ENCODE results near the gene CHFR. TPM values are rescaled to one million over a fixed set of nuclear protein-coding genes. Genes with fewer than 3 reads are reported as not detected.

Gene CHFR
- total and polyA plus RNA-seq, 2 experiments from 2014 or later, result 23.0 to 42.7 TPM

DNA sequence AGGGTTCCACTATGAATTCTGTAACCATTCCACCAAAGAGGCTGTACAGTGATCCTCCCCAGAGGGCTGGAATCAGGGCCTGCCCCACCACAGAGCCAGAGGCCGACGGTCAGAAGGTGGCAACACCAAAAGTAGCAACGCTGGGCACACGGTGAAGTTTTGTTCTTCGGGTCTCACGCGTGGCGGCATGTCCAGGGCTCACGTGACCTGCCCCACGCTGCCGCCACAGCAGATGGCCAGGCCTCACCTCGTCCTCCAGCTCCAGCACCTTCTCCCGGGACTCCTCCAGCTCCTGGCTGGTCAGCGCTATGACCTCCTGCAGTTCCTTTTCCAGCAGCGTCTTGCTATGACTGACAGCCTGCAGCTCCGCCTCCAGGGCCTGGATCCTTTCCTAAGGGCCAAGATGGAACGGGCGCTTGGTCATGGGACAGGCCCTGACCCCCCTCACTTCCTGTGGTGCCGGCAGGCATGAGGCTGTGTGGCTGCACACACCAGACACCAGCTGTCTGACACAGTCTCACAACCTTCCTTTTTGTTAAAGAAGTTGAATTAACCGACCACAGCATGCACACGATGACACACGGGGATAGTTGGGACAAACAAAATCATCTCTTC is 103.4 kb downstream of the CHFR start:
- peaks cover 21% of the 10 kb centered on the region for H3K36me3 ChIP-seq (ENCODE audit: insufficient read depth)
- ATAC-seq (no peak), DNase-seq (ENCODE audit: low spot score) (no peak)
- Mint-ChIP-seq H3K4me3 (no peak overlapping the region), H3K9me3 (no peaks in the 10 kb centered on the region), H3K36me3 (ENCODE audit: low read depth) (peaks cover 70% of the 10 kb centered on the region), H3K4me1 (no peaks in the 10 kb centered on the region), H3K27ac (no peak overlapping the region), H3K27me3 (ENCODE audit: insufficient read depth, low read depth, poor library complexity) (peaks cover 11% of the 10 kb centered on the region)
- H3K27me3 ChIP-seq (ENCODE audit: insufficient read depth), result no peaks in the 10 kb centered on the region
- no peaks in the 10 kb centered on the region for H3K9me2 ChIP-seq (ENCODE audit: insufficient read depth)
- 0 out of 2 replicates have a peak, but pooled peaks cover 5% of the 10 kb centered on the region for H3F3A ChIP-seq (replicated peaks; ENCODE audit: low read depth)
- TF ChIP-seq STAT1 (IDR thresholded peaks at IDR 0.05; ENCODE audit: unreplicated experiment), result no peak
- TF ChIP-seq EZH2phosphoT487 (IDR thresholded peaks at IDR 0.05; ENCODE audit: unreplicated experiment), result no peak
- no peak for TF ChIP-seq CTCF (conservative IDR thresholded peaks at IDR 0.05; ENCODE audit: low read depth in 2 of 2)
- TF ChIP-seq CREB1 (CRISPR knock-in tag; IDR thresholded peaks at IDR 0.05; ENCODE audit: low read depth), result no peak
- TF ChIP-seq, protein P1, sequence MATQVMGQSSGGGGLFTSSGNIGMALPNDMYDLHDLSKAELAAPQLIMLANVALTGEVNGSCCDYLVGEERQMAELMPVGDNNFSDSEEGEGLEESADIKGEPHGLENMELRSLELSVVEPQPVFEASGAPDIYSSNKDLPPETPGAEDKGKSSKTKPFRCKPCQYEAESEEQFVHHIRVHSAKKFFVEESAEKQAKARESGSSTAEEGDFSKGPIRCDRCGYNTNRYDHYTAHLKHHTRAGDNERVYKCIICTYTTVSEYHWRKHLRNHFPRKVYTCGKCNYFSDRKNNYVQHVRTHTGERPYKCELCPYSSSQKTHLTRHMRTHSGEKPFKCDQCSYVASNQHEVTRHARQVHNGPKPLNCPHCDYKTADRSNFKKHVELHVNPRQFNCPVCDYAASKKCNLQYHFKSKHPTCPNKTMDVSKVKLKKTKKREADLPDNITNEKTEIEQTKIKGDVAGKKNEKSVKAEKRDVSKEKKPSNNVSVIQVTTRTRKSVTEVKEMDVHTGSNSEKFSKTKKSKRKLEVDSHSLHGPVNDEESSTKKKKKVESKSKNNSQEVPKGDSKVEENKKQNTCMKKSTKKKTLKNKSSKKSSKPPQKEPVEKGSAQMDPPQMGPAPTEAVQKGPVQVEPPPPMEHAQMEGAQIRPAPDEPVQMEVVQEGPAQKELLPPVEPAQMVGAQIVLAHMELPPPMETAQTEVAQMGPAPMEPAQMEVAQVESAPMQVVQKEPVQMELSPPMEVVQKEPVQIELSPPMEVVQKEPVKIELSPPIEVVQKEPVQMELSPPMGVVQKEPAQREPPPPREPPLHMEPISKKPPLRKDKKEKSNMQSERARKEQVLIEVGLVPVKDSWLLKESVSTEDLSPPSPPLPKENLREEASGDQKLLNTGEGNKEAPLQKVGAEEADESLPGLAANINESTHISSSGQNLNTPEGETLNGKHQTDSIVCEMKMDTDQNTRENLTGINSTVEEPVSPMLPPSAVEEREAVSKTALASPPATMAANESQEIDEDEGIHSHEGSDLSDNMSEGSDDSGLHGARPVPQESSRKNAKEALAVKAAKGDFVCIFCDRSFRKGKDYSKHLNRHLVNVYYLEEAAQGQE (IDR thresholded peaks at IDR 0.05; ENCODE audit: unreplicated experiment), result no peak
- no peak for TF ChIP-seq EZH2 (IDR thresholded peaks at IDR 0.05; ENCODE audit: low read depth, unreplicated experiment)
- no peak for TF ChIP-seq ZNF462 (CRISPR knock-in tag; IDR thresholded peaks at IDR 0.05)
- no peak for TF ChIP-seq ZNF331 (CRISPR knock-in tag; IDR thresholded peaks at IDR 0.05; ENCODE audit: low read depth)
- no peak for TF ChIP-seq JUNB (IDR thresholded peaks at IDR 0.05; ENCODE audit: unreplicated experiment)
- TF ChIP-seq ZNF114 (CRISPR knock-in tag; IDR thresholded peaks at IDR 0.05), result no peak
- no peak for TF ChIP-seq ETS1 (IDR thresholded peaks at IDR 0.05)
- no peak for TF ChIP-seq NANOG (IDR thresholded peaks at IDR 0.05; ENCODE audit: borderline replicate concordance)
- no peak for TF ChIP-seq POLR2AphosphoS5 (IDR thresholded peaks at IDR 0.05; ENCODE audit: low read depth)
- no peaks in the 10 kb centered on the region for H3K4me1 ChIP-seq (ENCODE audit: insufficient read depth)
- no peak overlapping the region for H3K4me2 ChIP-seq
- H3K79me2 ChIP-seq (replicated peaks; ENCODE audit: insufficient read depth), result no peaks in the 10 kb centered on the region
- no peak overlapping the region for H3K27ac ChIP-seq (ENCODE audit: low read depth)
- no peak overlapping the region for H3K4me3 ChIP-seq
- no peaks in the 10 kb centered on the region for H4K20me1 ChIP-seq (replicated peaks; ENCODE audit: insufficient read depth)
- no peak overlapping the region for H2AFZ ChIP-seq

Data from GM23338 (cell line).